SIG-M5 treated with dmso at 0.1 percent for 504 hours (cell line): ENCODE measurements around the gene FNDC3B.
A peak's percentile ranks its signal among the peaks of the same experiment; 100 is the strongest.

Source experiments
- DNase-seq: peaks from one replicate; lab custom pipeline; 2025; ENCODE audit not compliant: unreplicated experiment; lab: John Stamatoyannopoulos, UW

Gene FNDC3B

DNA sequence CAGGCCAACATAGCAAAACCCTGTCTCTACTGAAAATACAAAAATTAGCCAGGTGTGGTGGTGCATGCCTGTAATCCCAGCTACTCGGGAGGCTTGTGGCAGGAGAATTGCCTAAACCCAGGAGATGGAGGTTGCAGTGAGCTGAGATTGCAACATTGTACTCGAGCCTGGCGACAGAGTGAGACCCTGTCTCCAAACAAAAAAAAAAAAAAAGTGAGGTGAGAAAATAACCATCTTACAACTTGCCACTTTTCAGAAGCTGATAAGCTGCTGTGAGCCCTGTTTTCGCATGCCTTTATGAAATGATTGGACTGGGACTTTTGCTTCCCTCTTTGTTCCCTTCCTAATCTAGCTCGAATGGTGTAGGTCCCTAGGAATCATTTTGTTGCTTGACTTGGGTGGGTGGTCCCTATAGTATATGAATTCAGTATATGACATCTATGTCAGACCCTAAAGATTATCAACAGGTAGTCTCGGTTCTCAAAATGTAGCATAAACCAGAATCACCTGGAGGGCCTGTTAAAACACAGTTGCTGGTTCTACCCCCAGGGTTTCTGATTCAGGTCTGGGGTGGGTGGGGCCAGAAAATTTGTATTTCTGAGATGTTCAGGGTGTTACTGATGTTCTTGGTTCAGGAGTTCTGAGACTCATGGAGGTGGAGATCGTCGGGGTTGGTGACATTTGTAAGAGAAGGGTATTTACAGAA lies 107.9 kb downstream of the FNDC3B start:
- no peak for DNase-seq

DNA sequence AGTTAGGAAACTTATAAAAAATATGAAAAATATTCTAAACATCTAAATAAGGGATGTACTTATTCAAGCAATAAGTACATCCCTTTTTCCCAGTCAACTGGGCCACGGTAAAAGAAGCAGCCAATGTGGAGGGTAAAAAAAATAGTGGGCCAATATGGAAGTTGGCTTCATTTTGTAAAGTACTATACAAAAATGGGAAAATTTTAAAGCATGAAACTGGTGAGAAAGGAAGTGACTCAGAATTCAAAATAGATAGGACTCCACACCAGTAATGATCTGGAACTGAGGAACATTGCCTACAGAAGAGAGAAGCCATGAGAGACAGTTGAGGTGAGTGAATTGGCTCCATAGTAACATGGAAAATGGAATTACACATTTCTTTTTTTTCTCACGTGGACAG lies 108.9 kb downstream of the FNDC3B start:
- DNase-seq = peak; percentile 67

DNA sequence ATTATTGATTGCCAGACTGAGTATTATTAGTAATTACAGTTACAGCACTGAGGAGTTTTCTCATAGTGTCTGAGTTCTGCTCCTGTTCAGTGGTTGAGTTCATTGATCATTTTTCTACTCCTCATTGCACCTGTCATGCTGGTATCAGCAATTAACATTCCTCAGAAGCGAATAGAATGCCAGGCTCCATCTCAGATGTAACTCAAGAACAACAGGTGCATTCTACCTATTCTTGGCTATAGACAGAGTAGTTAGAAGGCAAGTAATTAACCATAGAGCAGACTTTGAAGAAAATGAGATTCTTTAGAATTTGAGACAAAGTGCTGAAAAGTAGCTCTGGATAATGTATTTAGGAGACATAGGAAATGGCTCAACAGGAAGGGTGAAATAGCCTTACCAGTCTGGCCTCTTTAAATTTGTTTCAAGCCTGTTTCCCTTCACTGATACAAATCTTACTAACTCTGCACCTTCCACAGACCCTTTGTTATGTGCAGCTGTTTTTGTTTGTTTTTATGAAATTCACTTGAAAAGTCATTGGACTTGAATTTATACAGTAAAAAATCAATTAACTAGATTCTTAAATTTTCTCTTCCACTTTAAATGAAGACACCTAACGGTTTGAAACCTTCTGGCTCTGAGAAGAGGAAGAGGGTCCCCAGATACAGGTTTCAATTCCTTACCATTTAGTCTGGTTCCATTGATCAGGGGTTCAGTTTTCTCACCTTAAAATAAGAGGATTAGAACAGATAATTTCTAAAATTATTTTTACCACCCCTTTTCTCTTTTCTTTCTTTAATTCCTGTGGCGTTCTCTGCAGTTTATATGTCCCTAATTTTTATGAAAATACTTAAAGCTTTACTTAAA lies 109.6 kb downstream of the FNDC3B start:
- DNase-seq = no peak

DNA sequence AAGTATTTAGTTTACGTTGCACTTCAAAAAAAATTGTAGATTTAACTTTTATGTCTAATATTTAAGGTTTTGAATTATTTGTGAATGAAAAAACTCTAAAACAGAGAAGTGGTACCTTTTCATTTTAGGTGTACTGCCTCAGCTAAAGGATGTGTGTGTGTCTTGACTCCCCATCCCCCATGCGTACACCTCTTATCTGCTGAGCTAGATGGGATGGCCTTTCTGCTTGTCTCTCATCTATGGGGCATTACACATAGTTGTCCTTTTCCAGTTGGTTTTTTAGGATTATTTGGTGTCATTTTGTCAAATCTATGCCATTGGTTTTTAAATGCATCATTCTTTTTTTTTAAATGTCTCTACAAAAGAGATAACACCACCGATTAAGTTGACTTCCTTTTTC lies 110.9 kb downstream of the FNDC3B start:
- DNase-seq = no peak

DNA sequence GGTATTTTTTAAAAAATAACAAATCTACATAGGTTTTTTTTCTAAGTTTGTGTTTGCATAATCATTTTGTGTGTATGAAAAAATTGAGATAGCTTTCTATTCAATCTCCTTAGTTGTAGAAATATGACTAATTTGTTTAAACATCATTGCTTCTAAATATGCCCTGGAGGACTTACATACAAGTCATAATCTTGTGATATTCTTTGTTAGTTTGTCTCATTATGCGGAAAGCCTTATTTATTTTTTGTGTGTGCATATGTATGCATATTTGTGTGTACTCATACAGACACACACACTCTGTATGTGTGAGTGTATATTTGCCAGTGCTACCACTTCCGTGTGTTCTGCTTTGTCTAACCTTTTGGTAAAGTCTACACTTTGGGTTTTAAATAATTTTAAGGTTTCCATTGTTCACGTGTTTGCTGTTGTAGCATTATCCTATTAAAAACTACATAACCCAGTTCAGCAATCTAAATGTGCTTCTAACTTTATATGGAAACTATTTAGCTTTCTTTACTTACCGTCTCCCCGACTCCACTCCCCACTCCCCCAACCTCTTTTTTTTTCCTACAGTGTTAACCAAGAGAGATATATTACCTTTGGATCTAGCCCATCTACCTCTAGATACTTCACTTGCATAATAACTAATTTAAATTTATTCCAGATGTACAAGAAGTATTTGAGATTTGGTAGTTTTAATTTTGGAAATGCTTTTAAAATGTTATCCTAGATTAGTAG lies 111.7 kb downstream of the FNDC3B start:
- DNase-seq = no peak

DNA sequence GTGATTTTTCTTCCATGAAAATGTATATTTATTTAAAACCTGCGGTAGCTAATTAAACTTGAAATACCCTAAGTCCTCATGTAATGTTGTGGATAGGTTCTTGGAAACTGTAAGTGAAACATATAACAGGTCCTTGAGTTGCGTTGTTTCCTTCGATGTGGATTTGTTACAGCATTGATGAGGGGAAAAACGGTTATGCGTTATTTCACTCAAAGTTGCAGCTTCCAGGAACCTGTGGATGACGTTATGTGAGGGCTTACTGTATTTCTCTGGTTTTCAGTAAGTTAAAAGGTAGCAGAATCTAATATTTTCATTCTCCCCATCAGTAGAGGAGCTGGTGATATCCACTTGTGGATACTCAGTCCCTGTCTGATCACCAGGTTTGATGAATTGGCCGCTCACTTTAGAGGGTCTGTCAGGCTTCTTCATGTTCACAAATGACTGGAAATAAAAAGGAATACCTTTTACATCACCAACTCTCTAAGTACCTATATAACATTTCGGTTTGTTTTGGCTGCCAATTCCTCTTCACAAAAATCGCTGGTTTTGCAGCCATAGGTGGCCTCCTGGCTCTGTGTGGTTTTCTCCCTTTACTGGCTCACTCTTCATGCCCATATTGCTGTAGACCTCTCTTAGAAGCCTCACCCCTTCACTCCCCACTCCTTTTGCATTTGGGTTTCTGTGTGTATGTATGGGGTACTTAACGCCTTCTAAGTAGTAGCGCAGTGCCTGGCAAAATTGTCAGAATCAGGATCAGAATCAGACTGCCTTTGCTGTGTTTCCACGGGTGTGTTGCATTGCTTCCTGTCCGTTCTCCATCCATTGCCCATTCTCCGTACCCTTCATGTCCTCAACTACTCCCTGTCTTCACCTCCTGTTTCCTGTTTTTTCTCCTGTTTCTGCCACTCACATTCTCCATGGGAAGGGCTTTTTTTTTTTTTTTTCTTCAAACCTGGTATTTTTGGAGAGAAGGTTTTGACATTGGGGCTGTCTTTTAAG lies 112.6 kb downstream of the FNDC3B start:
- DNase-seq = no peak

DNA sequence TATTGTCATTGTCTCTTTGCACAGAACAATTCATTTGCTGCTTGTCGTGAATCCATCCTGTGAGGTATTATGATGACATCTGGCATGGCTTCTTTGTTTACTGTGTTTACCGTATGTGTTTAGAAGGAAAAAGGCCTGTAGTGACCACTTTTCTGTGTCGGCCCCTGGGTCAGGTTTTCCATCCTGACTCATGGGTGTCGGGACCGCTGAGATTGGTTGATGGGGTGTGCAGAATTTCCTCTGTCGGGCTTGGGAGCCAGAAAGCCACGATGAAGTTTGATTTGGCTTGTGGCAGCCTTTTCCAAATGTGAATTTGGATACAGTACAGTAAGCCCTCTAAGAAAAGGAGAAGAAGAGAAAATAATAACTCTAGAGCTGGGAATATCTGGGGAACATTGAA lies 113.5 kb downstream of the FNDC3B start:
- DNase-seq = no peak

DNA sequence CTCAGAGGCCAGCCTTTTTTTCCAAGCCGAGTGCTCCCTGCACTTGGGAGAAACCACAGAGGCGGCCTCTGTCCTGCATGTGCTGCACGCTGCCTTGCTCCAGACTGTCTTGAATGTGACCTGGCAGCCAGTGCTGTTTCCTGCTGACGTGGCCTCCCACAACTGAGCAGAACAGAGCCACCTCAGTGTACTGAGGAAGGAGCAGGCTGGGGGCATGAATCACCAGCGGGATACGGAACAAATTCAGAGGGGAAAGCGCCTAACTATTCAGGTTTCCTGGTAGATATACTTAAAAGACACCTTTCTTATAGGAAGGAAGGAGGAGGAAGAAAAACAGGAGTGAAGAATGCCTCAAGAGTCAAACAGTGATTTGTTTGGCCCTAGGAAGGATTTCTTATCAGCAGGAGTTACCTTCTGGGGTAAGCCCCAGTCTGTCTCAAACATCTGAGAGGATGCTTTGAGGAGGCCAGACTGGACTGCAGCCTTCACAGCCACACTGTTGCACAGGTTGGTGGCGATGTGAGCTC lies 114.0 kb downstream of the FNDC3B start:
- no peak for DNase-seq

DNA sequence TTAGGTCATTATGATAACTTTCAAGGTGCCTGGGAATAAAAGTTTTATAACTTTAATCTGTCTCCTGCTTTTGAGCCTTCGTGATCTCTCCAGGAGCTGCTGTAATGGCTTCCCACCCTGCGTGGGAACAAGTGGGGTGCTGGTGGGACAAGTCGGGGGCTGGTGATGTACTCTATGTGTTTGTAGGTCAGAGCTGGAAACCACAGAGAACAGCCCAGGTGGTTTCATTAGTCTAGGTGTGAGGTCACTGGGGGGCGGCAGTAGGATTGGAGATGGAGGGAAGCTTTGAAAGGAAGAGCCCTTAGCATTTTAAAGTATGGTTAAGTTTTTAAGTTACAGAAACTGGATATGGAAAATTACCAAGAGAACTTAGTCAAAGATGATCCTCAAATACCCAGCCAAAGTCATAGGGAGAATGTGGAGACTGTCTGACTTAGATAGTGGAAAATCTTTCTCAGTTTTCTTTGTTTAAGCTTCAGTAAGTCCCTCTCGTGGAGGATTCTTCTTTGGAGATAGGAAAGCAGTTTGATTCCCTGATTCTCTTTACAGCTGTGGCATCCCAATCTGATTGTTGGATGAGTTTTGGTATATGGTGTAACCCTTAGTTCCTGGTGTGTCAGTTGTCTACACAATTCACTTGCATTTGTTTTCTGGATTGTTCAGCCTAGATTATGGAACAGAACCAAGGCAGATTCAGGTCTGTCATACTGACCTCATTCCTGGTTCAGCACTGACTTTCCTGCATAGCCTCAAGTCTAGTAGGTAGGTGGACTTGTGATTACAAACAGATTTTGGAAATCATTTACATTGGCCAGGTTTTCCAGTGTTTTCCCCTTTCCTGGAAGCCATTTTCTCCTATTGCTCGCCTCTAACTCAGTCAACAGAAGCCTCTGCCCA lies 115.6 kb downstream of the FNDC3B start:
- no peak for DNase-seq

DNA sequence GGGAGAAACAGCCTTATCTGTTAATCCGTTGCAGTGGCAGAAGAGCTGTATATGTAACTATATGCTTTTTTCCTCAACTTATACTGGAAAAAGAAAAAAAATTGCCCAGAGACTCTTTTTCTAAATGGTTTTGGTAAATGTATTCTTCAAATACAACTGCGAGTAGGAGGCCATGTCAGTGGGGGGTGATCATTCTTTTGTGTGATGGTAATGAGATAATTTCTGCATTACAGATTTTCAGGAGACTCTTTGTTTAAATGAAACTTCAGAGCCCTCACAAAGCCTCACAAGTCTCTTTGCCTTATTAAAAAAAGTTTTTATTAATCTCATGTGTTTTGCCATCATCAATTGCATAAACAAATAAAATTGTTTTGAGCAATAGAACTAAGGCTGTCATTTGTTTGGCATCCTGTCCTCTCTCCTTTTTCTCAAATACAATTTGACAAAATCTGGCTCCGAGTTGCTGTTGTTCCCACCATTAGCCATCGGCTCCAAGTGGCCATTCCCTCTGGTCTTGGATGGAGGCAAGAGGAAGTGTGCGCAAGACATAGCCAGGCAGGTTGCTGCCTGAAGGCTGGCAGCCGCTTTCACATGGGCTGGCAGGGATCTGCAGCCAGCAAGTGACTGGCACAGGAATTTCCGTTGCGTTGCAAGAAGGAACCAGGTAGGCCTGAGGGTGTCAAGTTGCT lies 116.7 kb downstream of the FNDC3B start:
- DNase-seq = no peak

DNA sequence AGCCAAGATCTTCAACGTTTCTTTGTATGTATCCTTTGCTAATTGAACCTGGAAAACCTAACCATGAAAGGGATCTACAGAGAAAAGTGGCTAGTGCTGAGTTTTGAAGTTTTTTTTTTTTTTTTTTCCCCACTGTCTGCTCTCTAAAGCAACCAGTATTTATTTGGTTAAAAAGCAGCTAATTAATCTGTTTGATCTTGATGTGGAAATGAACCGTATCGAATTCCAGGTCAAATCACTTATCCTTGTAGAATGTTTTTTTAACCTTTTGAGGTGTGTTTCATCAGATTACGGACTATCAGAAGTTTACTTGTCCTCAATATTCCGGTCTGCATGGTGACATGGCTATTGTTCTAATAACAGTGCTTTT lies 117.2 kb downstream of the FNDC3B start:
- DNase-seq = no peak

DNA sequence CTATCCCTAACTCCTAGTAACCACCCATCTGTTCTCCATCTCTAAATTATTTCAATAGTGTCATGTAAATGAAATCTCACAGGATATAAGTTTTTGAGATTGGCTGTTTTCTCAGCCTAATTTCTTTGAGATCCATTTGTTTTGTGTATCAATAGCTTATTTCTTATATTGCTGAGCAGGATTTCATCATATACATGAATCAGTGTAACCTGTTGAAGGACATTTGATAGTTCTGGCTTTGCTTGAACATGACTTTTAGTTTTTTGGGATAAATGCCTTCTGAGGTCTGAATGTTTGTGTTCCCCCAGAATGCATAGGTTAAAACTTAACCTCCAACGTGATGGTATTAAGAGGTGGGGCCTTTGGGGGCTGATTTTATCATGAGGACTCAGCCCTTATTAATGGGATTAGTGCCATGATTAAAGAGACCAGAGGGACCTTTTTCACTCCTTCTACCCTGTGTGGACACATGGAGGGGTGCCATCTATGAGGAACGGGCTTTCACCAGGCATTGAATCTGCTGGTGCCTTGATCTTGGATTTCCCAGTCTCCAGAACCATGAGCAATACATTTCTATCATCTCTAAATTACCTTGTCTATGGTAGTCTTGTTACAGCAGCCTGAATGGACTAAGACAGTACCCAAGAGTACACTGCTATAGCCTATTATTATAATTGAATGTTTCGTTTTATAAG lies 118.3 kb downstream of the FNDC3B start:
- DNase-seq = no peak

DNA sequence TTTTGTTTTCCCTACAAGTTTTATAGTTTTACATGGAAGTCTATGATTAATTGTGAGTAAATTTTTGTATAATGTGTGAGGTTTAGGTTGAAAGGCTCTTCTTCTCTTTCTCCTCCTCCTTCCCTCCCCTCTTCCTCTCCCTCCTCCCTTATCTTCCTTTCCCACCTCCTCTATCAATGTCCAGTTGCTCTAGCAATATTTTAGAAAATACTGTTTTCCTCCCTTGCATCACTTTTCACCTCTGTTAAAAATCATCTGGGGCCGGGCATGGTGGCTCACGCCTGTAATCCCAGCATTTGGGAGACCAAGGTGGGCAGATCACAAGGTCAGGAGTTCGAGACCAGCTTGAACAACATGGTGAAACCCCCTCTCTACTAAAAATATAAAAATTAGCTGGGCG lies 119.4 kb downstream of the FNDC3B start:
- DNase-seq = no peak

DNA sequence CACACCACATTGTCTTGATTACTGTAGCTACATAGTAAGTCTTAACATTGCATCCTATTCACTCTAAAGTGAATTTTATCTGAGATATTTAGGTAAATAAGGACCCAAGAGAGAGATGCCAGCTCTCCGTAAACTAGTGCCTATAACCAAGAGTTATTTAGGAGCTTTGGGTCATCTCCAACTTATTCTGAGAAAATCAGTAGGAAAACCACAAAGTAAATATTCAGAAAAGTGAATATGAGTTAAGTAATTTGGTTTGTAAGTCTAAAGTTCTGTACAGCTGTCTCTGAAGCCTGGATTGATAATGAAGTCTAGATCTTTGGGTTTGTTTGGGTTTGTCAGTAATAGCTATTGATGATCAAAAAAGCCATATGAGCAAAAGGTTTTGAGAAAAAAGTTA lies 120.0 kb downstream of the FNDC3B start:
- DNase-seq = no peak

DNA sequence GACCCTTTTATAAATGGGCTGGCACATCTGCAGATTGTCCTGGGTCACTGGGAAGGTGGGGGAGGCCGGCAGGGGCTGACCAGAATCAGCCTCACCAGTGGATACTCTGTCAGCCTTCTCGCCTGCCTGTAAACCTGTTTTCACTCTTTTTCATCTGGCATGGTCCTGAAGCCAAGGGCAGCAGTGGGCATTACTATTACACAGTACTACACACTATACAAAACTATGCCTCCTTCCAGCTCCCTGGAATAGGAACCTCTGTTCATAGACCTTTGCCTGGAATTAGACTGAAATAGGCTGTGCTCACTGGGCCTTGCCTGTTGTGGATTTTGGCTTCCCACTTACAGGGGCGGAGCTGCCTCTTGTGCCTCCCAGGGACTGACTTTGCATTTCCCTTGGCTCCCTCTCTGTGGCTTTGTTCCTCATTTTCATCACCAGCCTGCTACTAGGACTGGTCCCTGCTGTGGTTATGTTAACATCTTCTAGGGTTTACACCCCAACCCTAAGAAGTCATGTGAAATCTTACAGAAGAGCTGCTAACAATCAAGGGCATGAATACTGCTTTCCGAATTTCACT lies 120.7 kb downstream of the FNDC3B start:
- DNase-seq = peak; percentile 87

DNA sequence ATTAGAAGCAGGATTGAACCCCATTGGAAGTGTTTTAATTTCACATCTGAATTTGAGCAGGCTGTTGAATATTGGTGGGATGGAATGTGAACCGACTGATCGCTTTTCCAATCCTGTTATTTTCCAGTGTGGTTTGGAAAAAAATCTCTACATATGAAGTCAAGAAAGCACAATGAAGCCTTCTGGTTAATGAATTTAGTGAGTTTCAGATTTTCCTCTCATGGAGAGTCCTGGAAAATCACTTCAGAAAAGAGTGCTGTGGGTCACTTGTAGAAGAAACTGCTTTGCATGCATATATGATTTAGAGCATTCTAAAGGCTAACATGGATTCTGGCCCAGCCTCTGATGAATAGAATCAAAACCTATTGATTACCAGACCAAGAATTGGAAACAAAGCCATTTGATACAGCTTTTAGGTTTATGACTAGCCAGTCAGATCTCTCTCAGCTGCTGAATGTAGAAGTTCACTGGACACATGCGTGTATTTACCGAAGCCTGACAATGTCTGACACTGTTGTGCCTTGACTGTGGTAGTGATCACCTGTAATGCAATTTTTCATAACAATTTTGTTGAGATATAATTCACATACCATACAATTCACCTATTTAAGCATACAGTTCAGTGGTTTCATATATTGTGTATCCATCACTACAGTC lies 121.9 kb downstream of the FNDC3B start:
- DNase-seq = no peak

DNA sequence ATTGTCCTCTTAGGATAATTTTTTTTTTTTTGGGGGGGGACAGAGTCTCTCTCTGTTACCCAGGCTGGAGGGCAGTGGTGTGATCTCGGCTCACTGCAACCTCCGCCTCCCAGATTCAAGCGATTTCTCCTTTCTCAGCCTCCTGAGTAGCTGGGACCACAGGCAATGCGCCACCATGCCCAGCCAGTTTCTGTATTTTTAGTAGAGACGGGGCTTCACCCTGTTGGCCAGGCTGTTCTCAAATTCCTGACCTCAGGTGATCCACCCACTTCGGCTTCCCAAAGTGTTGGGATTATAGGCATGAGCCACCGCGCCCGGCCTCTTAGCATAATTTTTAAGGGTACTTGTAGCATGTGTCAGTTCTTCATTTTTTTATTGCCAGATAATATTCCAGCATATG lies 122.6 kb downstream of the FNDC3B start:
- no peak for DNase-seq
